Activated CD8-positive, alpha-beta memory T cell treated with anti-CD3 and anti-CD28 coated beads for 48 hours (primary cell): Measurements from ENCODE around the gene ERMARD.

Experiments used
- DNase-seq, 3 experiments: peaks; one replicate each; pipeline ENCODE4 v3.0.0-alpha.2; 2020; ENCODE audit warnings: low read depth in 2 of 3, low spot score in 2 of 3

Gene ERMARD

GRCh38 chr6:169783401-169783800 lies 32.0 kb downstream of the ERMARD start:
- no peak for DNase-seq

GRCh38 chr6:169783971-169784820 lies 32.8 kb downstream of the ERMARD start:
- DNase-seq, result no peak

DNA sequence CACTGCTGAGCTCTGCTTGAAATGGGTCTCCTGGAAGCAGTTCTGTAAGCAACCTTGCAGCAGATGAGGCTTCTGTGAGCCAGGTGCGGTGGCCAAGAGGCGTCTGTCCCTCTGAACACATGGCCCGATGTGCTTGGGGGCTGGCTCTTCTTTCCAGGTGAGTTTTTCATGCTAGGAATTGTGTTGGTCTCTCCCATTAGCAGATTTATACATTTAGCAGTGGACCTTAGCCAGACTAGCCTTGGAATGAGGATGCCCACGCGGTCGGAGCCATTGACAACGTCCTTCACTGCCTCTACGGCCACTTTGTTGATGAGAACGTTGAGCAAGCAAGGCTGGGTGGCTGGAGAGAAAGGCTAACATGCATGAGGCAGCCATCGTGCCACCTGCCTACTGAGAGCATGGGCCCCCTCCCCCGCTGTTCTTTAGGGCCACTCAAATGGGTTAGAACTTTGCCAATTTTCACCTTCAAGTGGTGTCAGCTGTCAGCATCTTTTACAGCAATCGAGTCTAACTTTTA lies 33.5 kb downstream of the ERMARD start:
- DNase-seq, result no peak

- no peak for DNase-seq
These were observed 34.1 kb downstream of the ERMARD start for GRCh38 chr6:169785566-169785965.

DNA sequence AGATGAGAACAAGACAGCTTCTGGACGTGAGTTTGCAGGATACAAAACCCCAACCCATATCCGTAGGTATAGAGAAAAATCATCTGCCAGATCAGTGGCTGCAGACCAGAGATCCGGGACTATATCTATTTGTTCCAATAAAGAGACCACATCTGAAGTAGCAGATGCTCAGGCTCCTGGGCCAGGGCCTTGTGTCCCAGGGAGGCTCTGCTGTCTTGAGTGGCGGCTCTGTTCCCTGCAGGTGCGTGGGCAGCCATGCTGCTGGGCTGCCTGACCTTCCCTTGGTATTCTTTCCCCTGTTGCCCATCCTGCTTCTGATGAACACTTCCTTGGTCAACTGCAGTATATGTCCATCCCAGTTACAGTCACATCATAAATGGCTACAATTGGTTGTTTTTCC lies 34.9 kb downstream of the ERMARD start:
- no peak for DNase-seq

GRCh38 chr6:169787797-169788196 lies 36.4 kb downstream of the ERMARD start:
- no peak for DNase-seq

GRCh38 chr6:169788809-169789145 lies 37.4 kb downstream of the ERMARD start:
- DNase-seq, result no peak

DNA sequence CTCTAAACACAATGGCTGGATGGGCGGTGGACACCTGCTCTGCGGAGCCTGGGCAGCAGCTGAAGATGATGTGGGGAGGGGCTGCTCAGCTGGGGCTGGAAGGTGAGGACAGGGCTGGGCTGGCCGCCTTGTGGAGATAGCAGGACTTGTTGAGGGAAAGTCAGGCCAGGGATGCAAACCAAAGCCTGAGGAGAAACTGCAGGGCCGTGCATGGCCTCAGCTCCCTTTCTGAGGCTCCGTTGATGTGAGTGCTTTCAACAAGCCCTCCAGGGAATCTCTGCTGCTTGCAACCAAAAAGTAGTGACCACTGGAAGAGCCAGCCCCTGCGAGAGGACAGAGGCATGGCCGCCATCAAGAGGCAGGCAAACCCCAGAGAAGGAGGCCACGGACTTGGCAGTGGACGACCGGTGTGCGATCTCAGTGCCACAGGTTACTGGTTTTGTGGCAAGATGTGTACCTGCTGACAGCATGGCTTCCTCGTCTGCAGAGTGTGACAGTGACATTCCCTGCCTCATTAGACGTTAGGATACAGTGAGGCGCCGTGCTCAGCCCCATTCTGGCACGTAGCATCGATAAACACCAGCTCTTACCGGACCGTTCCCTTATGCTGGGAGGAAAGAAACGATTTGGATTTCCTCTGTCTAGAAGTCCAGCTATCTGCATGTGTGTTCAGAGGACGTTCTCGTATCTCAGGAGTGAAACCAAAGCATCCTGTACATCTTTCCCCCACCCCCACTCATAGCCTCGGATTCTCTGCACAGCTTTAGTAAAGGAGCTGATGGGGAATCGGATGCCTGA lies 37.9 kb downstream of the ERMARD start:
- DNase-seq, result no peak

DNA sequence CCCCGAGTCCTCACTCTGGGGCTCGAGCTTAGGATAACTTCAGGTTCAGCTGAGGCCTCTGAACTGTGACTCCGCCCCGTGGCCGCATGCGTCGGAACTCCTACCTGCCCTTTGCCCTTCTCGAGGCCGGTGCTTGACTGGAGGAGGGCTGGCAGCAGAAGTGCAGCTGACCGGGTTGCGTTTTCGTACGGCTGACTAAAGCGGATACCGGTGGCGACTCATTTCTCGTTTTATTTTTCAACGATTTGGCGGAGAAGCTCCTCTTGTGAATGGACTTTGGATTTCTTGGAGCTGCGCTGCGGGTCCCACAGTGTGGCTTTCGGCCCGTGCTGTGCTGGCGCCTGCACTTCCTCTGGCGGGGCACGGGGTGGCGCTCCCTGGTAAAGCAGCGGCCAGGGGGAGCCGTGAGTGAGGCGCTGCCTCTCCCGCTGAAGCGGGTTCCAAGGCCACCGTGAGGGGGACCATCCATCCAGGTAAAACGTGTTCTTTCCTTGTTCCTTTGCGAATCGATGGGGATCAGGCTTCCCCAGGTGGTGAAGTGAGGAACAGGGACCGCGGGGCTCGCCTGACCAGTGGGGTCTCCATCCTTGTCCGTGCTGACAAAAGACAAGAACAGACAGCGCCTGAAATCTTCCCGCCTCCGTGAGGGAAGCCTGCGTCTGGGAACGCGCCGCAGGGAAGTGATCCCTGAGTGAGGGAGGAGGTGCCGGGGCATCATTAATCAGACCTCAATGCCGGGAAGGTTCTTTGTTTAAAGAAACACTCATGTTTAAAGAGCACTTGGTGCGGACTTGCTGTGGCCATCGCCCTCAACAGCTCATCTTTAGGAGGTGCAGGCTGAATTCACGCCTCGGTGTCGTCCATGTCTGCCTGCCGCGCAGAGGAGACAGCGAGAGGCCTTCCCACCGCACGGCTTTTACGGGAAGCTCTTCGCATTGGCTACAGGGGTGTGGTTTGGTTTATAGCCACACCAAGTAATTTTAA lies 38.8 kb downstream of the ERMARD start:
- peak; percentile 40 to 59 (median 52) for DNase-seq

- DNase-seq, result no peak
These were observed 40.3 kb downstream of the ERMARD start for GRCh38 chr6:169791721-169792131.

GRCh38 chr6:169792306-169793015 lies 41.0 kb downstream of the ERMARD start:
- no peak for DNase-seq

DNA sequence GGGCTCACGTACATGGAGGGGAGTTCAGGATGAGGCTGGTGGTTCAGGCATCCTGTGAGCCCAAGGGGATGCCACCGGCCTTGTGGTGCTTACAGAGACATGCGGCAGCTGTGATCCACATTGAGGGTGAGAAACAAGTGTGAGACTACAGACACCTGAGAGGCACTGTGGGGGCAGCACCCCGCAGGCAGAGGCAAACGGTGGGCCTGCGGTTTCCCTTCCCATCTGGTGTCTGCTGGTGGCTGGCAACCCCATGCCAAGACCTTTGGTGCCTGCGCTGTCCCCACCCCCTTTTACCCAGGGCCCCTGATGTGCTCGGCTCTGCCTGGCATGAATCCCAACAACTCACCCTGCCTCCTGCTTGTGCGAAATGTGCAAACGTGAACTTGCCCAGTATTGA lies 42.0 kb downstream of the ERMARD start:
- no peak for DNase-seq

DNA sequence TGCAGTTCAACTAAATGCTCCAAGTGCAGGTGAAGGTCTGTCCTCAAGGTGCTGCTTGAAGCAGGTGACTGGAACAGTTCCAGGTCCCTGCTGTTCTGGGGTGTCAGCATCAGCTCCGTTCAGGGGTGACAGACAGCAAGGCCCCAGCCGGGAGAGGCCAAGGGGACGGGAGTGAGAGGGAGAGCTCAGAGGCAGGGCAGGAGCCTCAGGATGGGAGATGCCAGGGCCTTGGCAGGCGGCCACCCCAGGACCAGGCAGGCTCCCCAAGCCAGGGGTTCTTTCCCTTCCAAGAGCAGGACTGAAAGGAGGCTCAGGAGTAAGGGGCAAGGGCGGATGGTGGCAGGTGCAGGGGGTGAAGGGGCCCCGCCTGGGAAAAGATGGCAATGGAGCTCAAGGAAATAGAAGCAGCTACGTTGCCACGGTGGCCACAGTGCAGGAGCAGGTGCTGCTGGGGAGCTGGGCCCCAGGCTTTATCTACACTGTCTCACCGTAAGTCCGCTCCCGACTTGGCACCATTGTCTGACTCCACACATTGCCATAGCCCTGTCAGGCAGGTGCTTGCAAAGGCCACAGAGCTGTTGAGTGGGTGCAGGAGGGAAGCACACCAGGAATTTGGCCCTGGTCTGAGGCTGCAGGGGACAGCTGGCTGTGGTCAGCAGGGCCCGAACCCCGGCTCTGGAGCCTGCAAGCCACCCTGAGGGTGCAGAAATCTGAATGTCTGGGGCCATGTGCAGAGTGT lies 43.1 kb downstream of the ERMARD start:
- DNase-seq, result no peak

DNA sequence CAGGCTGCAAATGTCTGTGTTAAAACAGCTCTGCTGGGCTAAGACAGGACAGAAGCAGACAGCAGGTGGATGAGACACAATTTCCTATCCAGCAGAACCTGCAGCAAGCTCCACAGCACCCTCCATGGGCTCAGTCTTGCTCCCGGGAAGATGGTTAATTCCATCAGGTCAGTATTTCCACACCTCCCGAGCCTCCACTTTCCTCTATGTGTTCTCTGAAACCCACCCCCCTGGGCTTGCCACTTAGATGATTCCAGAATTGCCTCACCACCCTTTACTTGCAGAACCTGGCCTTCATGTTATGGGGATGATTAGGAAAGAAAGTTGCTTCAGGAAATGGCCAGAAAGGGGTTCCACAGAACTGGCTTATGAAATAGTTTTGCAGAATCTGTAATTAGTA lies 43.8 kb downstream of the ERMARD start:
- DNase-seq, result no peak

- DNase-seq, result no peak
These were observed 47.5 kb downstream of the ERMARD start for GRCh38 chr6:169798764-169799473.

DNA sequence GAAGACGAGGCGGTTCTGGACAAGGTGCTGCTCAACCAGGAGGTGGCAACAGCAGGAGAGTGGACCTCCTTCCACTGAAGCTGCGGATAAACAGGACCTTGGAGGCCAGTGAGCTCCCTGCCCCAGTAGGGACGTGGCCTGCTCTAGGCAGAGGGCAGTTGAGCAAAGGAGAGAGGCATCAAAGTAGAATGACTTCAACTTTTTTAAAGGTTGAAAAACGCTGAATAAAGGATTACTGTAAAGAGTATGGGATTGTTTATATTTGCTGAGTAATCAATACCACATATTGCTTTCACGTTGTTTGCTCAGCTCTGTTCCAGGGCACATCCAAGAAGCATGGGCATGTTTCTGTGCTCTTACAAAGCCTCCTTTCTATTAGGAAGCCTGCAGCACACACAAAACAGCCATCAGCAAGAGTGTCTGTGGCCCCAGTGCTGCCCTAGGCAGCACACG lies 48.1 kb downstream of the ERMARD start:
- no peak for DNase-seq

GRCh38 chr6:169800116-169800667 lies 48.8 kb downstream of the ERMARD start:
- no peak for DNase-seq

GRCh38 chr6:169800668-169801395 lies 49.4 kb downstream of the ERMARD start:
- DNase-seq, result no peak
